Measurements from ENCODE around the gene VCP. TPM values are rescaled to one million over a fixed set of nuclear protein-coding genes. Genes with fewer than 3 reads are reported as not detected.
A peak's percentile ranks its signal among the peaks of the same experiment; 100 is the strongest.

The VCP gene
- total and polyA plus RNA-seq, 9 of the 15 experiments (the other 6 are each of a cell fraction or from before 2014, with no cell fraction given), result 7.1 to 257 (median 199) TPM

DNA sequence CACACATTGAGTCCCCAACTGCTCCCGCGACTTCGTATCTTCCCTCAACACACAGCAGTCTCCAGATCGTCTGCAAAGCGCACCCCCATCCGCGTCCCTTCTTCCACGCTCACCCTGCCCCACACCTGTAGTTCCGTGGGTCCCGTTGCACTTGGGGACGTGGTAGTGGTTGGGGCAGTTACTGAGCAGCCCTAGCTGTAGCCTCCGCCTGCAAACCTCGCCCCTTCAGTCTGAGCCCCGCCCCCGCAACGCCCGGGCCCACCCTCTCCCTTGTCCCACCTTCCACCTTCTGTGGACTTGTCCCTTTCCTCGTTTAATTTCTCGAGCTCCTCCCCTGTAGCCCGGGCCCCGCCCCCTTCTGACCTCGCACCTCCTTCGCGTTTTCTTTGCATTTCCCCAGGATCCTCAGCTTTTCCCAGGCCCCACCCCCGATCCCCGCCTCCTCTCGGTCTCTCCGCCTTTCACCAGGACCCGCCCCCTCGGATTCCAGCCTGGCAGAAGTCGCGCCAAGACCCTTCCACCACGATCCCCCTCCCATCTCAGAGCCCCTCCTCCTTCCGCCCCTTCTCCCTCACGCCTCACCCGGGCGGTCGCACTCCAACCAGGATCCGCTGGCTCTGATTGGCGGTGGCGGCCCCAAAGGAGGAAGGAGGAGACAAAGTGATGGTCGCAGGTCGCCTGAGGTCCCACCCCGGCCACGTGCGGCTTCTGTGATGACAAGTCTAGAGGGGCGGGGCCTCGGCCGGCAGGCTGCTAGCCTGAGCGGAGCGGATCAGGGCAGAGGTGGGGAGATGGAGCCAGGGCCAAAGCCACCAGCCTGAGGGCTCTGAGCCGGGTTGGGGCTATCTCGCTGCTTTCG, 43.5 kb upstream of the VCP start, which contains the start of gene ATOSB (continued):
- TF ChIP-seq, protein P1, sequence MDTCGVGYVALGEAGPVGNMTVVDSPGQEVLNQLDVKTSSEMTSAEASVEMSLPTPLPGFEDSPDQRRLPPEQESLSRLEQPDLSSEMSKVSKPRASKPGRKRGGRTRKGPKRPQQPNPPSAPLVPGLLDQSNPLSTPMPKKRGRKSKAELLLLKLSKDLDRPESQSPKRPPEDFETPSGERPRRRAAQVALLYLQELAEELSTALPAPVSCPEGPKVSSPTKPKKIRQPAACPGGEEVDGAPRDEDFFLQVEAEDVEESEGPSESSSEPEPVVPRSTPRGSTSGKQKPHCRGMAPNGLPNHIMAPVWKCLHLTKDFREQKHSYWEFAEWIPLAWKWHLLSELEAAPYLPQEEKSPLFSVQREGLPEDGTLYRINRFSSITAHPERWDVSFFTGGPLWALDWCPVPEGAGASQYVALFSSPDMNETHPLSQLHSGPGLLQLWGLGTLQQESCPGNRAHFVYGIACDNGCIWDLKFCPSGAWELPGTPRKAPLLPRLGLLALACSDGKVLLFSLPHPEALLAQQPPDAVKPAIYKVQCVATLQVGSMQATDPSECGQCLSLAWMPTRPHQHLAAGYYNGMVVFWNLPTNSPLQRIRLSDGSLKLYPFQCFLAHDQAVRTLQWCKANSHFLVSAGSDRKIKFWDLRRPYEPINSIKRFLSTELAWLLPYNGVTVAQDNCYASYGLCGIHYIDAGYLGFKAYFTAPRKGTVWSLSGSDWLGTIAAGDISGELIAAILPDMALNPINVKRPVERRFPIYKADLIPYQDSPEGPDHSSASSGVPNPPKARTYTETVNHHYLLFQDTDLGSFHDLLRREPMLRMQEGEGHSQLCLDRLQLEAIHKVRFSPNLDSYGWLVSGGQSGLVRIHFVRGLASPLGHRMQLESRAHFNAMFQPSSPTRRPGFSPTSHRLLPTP (IDR thresholded peaks at IDR 0.05; ENCODE audit: borderline replicate concordance, extremely low read depth, insufficient read length), result no peak
- 0 out of 2 replicates have a peak, but pooled peaks have one; percentile 5 for TF ChIP-seq CREM (IDR thresholded peaks at IDR 0.05; ENCODE audit: low read depth)
- peak; percentile 45; the same call in 1 of the 2 replicates for TF ChIP-seq GATAD2A (IDR thresholded peaks at IDR 0.05)
- TF ChIP-seq KDM5B (IDR thresholded peaks at IDR 0.05; ENCODE audit: insufficient replicate concordance, low read depth, low read length), result peak; percentile 43
- TF ChIP-seq, protein P2, sequence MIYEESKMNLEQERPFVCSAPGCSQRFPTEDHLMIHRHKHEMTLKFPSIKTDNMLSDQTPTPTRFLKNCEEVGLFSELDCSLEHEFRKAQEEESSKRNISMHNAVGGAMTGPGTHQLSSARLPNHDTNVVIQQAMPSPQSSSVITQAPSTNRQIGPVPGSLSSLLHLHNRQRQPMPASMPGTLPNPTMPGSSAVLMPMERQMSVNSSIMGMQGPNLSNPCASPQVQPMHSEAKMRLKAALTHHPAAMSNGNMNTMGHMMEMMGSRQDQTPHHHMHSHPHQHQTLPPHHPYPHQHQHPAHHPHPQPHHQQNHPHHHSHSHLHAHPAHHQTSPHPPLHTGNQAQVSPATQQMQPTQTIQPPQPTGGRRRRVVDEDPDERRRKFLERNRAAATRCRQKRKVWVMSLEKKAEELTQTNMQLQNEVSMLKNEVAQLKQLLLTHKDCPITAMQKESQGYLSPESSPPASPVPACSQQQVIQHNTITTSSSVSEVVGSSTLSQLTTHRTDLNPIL (CRISPR knock-in tag; IDR thresholded peaks at IDR 0.05), result no peak
- TF ChIP-seq, protein P3, sequence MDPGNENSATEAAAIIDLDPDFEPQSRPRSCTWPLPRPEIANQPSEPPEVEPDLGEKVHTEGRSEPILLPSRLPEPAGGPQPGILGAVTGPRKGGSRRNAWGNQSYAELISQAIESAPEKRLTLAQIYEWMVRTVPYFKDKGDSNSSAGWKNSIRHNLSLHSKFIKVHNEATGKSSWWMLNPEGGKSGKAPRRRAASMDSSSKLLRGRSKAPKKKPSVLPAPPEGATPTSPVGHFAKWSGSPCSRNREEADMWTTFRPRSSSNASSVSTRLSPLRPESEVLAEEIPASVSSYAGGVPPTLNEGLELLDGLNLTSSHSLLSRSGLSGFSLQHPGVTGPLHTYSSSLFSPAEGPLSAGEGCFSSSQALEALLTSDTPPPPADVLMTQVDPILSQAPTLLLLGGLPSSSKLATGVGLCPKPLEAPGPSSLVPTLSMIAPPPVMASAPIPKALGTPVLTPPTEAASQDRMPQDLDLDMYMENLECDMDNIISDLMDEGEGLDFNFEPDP (CRISPR knock-in tag; IDR thresholded peaks at IDR 0.05), result no peak
- TF ChIP-seq TCF7L2 (IDR thresholded peaks at IDR 0.05; ENCODE audit: low read depth, low read length), result no peak
- no peak for TF ChIP-seq HOXB6 (CRISPR knock-in tag; IDR thresholded peaks at IDR 0.05; ENCODE audit: borderline replicate concordance)
- TF ChIP-seq, protein P4, sequence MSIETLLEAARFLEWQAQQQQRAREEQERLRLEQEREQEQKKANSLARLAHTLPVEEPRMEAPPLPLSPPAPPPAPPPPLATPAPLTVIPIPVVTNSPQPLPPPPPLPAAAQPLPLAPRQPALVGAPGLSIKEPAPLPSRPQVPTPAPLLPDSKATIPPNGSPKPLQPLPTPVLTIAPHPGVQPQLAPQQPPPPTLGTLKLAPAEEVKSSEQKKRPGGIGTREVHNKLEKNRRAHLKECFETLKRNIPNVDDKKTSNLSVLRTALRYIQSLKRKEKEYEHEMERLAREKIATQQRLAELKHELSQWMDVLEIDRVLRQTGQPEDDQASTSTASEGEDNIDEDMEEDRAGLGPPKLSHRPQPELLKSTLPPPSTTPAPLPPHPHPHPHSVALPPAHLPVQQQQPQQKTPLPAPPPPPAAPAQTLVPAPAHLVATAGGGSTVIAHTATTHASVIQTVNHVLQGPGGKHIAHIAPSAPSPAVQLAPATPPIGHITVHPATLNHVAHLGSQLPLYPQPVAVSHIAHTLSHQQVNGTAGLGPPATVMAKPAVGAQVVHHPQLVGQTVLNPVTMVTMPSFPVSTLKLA (conservative IDR thresholded peaks at IDR 0.05), result peak; percentile 99
- no peak for TF ChIP-seq IRF2 (CRISPR knock-in tag; IDR thresholded peaks at IDR 0.05)
- TF ChIP-seq, protein P5, sequence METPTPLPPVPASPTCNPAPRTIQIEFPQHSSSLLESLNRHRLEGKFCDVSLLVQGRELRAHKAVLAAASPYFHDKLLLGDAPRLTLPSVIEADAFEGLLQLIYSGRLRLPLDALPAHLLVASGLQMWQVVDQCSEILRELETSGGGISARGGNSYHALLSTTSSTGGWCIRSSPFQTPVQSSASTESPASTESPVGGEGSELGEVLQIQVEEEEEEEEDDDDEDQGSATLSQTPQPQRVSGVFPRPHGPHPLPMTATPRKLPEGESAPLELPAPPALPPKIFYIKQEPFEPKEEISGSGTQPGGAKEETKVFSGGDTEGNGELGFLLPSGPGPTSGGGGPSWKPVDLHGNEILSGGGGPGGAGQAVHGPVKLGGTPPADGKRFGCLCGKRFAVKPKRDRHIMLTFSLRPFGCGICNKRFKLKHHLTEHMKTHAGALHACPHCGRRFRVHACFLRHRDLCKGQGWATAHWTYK (CRISPR knock-in tag; IDR thresholded peaks at IDR 0.05), result no peak
- TF ChIP-seq, protein P6, sequence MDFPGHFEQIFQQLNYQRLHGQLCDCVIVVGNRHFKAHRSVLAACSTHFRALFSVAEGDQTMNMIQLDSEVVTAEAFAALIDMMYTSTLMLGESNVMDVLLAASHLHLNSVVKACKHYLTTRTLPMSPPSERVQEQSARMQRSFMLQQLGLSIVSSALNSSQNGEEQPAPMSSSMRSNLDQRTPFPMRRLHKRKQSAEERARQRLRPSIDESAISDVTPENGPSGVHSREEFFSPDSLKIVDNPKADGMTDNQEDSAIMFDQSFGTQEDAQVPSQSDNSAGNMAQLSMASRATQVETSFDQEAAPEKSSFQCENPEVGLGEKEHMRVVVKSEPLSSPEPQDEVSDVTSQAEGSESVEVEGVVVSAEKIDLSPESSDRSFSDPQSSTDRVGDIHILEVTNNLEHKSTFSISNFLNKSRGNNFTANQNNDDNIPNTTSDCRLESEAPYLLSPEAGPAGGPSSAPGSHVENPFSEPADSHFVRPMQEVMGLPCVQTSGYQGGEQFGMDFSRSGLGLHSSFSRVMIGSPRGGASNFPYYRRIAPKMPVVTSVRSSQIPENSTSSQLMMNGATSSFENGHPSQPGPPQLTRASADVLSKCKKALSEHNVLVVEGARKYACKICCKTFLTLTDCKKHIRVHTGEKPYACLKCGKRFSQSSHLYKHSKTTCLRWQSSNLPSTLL (IDR thresholded peaks at IDR 0.05), result no peak
- peak; percentile 21 for TF ChIP-seq RBBP5 (IDR thresholded peaks at IDR 0.05; ENCODE audit: borderline replicate concordance, insufficient read depth, low read length, poor library complexity, severe bottlenecking)

Measured in K562 (cell line).